HG02798 (cell line): ENCODE data around the gene HCAR1.
"Not testable (repeated sequence)": the region's sequence is repeated elsewhere in the genome, so short reads cannot be mapped to it uniquely, and the experiment has no call there.

ENCODE experiments used
- ATAC-seq: cut with Tn5 transposase; IDR thresholded peaks from one replicate; pipeline ENCODE4 v1.9.1; 2021; ENCODE audit warnings: mild to moderate bottlenecking; ENCODE audit not compliant: unreplicated experiment, poor library complexity

HCAR1 gene

GRCh38 chr12:122680989-122681388 lies 49.7 kb downstream of the HCAR1 start:
- not testable (repeated sequence) for ATAC-seq

DNA sequence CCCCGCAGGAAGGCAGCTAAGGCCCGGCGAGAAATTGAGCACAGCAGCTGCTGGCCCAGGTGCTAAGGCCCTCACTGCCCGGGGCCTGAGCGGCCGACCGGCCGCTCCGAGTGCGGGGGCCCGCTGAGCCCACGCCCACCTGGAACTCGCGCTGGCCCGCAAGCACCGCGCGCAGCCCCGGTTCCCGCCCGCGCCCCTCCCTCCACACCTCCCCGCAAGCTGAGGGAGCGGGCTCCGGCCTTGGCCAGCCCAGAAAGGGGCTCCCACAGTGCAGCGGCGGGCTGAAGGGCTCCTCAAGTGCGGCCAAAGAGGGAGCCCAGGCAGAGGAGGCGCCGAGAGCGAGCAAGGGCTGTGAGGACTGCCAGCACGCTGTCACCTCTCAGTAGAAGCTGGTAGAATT lies 53.9 kb downstream of the HCAR1 start:
- ATAC-seq = not testable (repeated sequence)
